HG02610 (cell line): ENCODE data around the gene PDE4B.

Experiments
- ATAC-seq: cut with Tn5 transposase; IDR thresholded peaks from one replicate; pipeline ENCODE4 v1.9.1; 2021; ENCODE audit warnings: mild to moderate bottlenecking, moderate library complexity; ENCODE audit not compliant: unreplicated experiment

Gene PDE4B

GRCh38 chr1:66274634-66275033, 481.9 kb downstream of the PDE4B start:
- ATAC-seq: peak; percentile 47

- ATAC-seq: no peak
Observed at GRCh38 chr1:66275083-66275482, 482.4 kb downstream of the PDE4B start.

- ATAC-seq: no peak
Observed at GRCh38 chr1:66275601-66276023, 482.9 kb downstream of the PDE4B start.

GRCh38 chr1:66276218-66276617, 483.5 kb downstream of the PDE4B start:
- ATAC-seq: peak; percentile 75

- peak; percentile 20 for ATAC-seq
Observed at GRCh38 chr1:66278260-66279021, 485.7 kb downstream of the PDE4B start.

- no peak for ATAC-seq
Observed at GRCh38 chr1:66281808-66282207, 489.1 kb downstream of the PDE4B start.

- peak; percentile 71 for ATAC-seq
Observed at GRCh38 chr1:66282343-66282852, 489.7 kb downstream of the PDE4B start.

GRCh38 chr1:66282891-66283621, 490.4 kb downstream of the PDE4B start:
- no peak for ATAC-seq

GRCh38 chr1:66283622-66284041, 490.9 kb downstream of the PDE4B start:
- ATAC-seq: peak; percentile 68

GRCh38 chr1:66284746-66285145, 492.1 kb downstream of the PDE4B start:
- no peak for ATAC-seq

GRCh38 chr1:66285618-66286270, 493.0 kb downstream of the PDE4B start:
- no peak for ATAC-seq

GRCh38 chr1:66286307-66286706, 493.6 kb downstream of the PDE4B start:
- ATAC-seq: no peak

GRCh38 chr1:66288048-66288447, 495.4 kb downstream of the PDE4B start:
- no peak for ATAC-seq

- peak; percentile 3 for ATAC-seq
Observed at GRCh38 chr1:66290761-66291530, 498.3 kb downstream of the PDE4B start.

- peak; percentile 53 for ATAC-seq
Observed at GRCh38 chr1:66291531-66291864, 498.8 kb downstream of the PDE4B start.

- ATAC-seq: no peak
Observed at GRCh38 chr1:66292305-66292704, 499.6 kb downstream of the PDE4B start.

GRCh38 chr1:66292944-66293343, 500.2 kb downstream of the PDE4B start:
- no peak for ATAC-seq

- ATAC-seq: peak; percentile 47
Observed at GRCh38 chr1:66294707-66295370, 502.1 kb downstream of the PDE4B start.

- ATAC-seq: no peak
Observed at GRCh38 chr1:66295803-66296202, 503.1 kb downstream of the PDE4B start.

- ATAC-seq: no peak
Observed at GRCh38 chr1:66296370-66296769, 503.7 kb downstream of the PDE4B start.
